HG03060 (cell line): ENCODE results near the gene SUB1.
"Not testable (repeated sequence)": the region's sequence is repeated elsewhere in the genome, so short reads cannot be mapped to it uniquely, and the experiment has no call there.

Source experiments
- ATAC-seq: cut with Tn5 transposase; IDR thresholded peaks from one replicate; pipeline ENCODE4 v1.9.1; 2021; ENCODE audit warnings: low read depth, moderate number of reproducible peaks; ENCODE audit not compliant: unreplicated experiment

Gene SUB1

GRCh38 chr5:32598260-32598937, 13.0 kb downstream of the SUB1 start:
- no peak for ATAC-seq

- ATAC-seq: no peak
These were observed 13.7 kb downstream of the SUB1 start for GRCh38 chr5:32598997-32599549.

GRCh38 chr5:32600054-32600622, 14.8 kb downstream of the SUB1 start:
- no peak for ATAC-seq

GRCh38 chr5:32601623-32602295, 16.4 kb downstream of the SUB1 start:
- ATAC-seq: no peak

- no peak for ATAC-seq
These were observed 17.5 kb downstream of the SUB1 start for GRCh38 chr5:32602906-32603305.

- no peak for ATAC-seq
These were observed 19.7 kb downstream of the SUB1 start for GRCh38 chr5:32604800-32605765.

- no peak for ATAC-seq
These were observed 20.4 kb downstream of the SUB1 start for GRCh38 chr5:32605766-32606152.

GRCh38 chr5:32612134-32612888, 27.0 kb downstream of the SUB1 start:
- no peak for ATAC-seq

GRCh38 chr5:32613050-32613672, 27.8 kb downstream of the SUB1 start:
- no peak for ATAC-seq

- ATAC-seq: no peak
These were observed 29.9 kb downstream of the SUB1 start for GRCh38 chr5:32615236-32615635.

GRCh38 chr5:32618962-32619361, 33.6 kb downstream of the SUB1 start:
- ATAC-seq: no peak

GRCh38 chr5:32621256-32621655, 35.9 kb downstream of the SUB1 start:
- ATAC-seq: no peak

- no peak for ATAC-seq
These were observed 39.7 kb downstream of the SUB1 start for GRCh38 chr5:32625106-32625505.

GRCh38 chr5:32625547-32625946, 40.2 kb downstream of the SUB1 start:
- ATAC-seq: no peak

GRCh38 chr5:32627219-32627870, 42.0 kb downstream of the SUB1 start:
- no peak for ATAC-seq

GRCh38 chr5:32628049-32628844, 42.9 kb downstream of the SUB1 start:
- ATAC-seq: no peak

- no peak for ATAC-seq
These were observed 45.6 kb downstream of the SUB1 start for GRCh38 chr5:32630867-32631491.

GRCh38 chr5:32633017-32633416, 47.7 kb downstream of the SUB1 start:
- ATAC-seq: not testable (repeated sequence)
